HCT116 (cell line): ENCODE measurements around the gene IL31RA.

Source experiments
- CEBPB ChIP-seq: IDR thresholded peaks from 2 replicates; pipeline ENCODE4 v1.6.1; 2012; ENCODE audit warnings: low read depth
- POLR2A ChIP-seq: IDR thresholded peaks from 2 replicates; pipeline ENCODE4 v1.7.0; 2011; ENCODE audit warnings: borderline replicate concordance; ENCODE audit not compliant: insufficient read depth, insufficient read length; ENCODE audit errors: extremely low read depth
- POLR2AphosphoS5 ChIP-seq: IDR thresholded peaks from 2 replicates; pipeline ENCODE4 v1.6.1; 2011; ENCODE audit warnings: mild to moderate bottlenecking, low read depth, low read length, moderate library complexity
- SP1 ChIP-seq: IDR thresholded peaks from 2 replicates; pipeline ENCODE4 v1.6.1; 2012; ENCODE audit warnings: low read depth
- ZFX ChIP-seq: fragments of 450-650 bp; IDR thresholded peaks from 2 replicates; pipeline ENCODE4 v1.6.1; 2017
- TF ChIP-seq, protein P1 (sequence below), 3 experiments: fragments of 200-600 bp in 1 of 3; sonication (generic) in 1 of 3; IDR thresholded peaks in 2 of 3; conservative IDR thresholded peaks in 1 of 3; 2 replicates each; pipeline ENCODE4 v1.5.1; 2012 to 2017; ENCODE audit warnings: low read depth in 2 of 3, low read length in 2 of 3, antibody characterized with exemption in 1 of 3, borderline replicate concordance in 1 of 3, control low read depth in 1 of 3, mild to moderate bottlenecking in 1 of 3, mixed read lengths in 1 of 3, mixed run types in 1 of 3, moderate library complexity in 1 of 3; ENCODE audit not compliant: insufficient read depth in 1 of 3

DNA sequence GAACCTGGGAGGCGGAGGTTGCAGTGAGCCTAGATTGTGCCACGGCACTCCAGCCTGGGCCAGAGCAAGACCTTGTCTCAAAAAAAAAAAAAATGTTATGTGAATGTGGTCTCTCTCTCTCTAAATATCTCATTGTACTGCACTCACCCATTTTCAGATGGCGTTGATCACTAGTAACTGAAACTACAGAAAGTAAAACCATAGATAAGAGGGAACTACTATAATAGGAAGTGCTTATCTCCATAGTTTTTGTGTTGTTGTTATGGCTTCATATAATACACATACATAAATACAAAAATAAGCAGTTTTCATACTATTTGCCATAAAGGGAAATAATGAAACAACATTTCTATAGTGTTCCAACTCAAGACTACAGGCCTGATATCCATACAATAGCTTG, 9.1 kb downstream of the IL31RA start:
- TF ChIP-seq POLR2AphosphoS5 (no peak), ZFX (no peak), SP1 (no peak), CEBPB (no peak), POLR2A (no peak)
- TF ChIP-seq, protein P1, sequence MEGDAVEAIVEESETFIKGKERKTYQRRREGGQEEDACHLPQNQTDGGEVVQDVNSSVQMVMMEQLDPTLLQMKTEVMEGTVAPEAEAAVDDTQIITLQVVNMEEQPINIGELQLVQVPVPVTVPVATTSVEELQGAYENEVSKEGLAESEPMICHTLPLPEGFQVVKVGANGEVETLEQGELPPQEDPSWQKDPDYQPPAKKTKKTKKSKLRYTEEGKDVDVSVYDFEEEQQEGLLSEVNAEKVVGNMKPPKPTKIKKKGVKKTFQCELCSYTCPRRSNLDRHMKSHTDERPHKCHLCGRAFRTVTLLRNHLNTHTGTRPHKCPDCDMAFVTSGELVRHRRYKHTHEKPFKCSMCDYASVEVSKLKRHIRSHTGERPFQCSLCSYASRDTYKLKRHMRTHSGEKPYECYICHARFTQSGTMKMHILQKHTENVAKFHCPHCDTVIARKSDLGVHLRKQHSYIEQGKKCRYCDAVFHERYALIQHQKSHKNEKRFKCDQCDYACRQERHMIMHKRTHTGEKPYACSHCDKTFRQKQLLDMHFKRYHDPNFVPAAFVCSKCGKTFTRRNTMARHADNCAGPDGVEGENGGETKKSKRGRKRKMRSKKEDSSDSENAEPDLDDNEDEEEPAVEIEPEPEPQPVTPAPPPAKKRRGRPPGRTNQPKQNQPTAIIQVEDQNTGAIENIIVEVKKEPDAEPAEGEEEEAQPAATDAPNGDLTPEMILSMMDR (IDR thresholded peaks at IDR 0.05 in 2 of 3, conservative IDR thresholded peaks at IDR 0.05 in 1 of 3; ENCODE audit: borderline replicate concordance in 1 of 3, insufficient read depth in 1 of 3, low read depth in 2 of 3, low read length in 2 of 3), result no peak
